Esophagus squamous epithelium (tissue), 4 donors: ENCODE results near the gene PI4K2A.
"Not testable (repeated sequence)": the region's sequence is repeated elsewhere in the genome, so short reads cannot be mapped to it uniquely, and the experiment has no call there.

Source experiments
- CTCF ChIP-seq, 6 experiments: fragments of 450-650 bp in 4 of 6; fragments of 200-600 bp in 2 of 6; sonication (generic) in 2 of 6; IDR thresholded peaks; one replicate each; pipeline ENCODE4 v1.5.1; 2016 to 2019; ENCODE audit warnings: antibody characterized with exemption in 6 of 6, mild to moderate bottlenecking in 4 of 6, moderate library complexity in 4 of 6
- POLR2A ChIP-seq, 4 donors: fragments of 450-650 bp; IDR thresholded peaks; one replicate each; pipeline ENCODE4 v1.6.1; 2017; ENCODE audit warnings: antibody characterized with exemption in 4 of 4, mild to moderate bottlenecking in 4 of 4, moderate library complexity in 3 of 4

GRCh38 chr10:97639090-97639489 is 1.4 kb upstream of the PI4K2A start:
- TF ChIP-seq CTCF, POLR2A (IDR thresholded peaks at IDR 0.05): not testable (repeated sequence)
